ENCODE results near the gene IL23R. TPM values are rescaled to one million over a fixed set of nuclear protein-coding genes. Genes with fewer than 3 reads are reported as not detected.
A peak's percentile ranks its signal among the peaks of the same experiment; 100 is the strongest.

The IL23R gene
- total and polyA plus RNA-seq, 8 donors: 1.3 TPM; not detected in 7

DNA sequence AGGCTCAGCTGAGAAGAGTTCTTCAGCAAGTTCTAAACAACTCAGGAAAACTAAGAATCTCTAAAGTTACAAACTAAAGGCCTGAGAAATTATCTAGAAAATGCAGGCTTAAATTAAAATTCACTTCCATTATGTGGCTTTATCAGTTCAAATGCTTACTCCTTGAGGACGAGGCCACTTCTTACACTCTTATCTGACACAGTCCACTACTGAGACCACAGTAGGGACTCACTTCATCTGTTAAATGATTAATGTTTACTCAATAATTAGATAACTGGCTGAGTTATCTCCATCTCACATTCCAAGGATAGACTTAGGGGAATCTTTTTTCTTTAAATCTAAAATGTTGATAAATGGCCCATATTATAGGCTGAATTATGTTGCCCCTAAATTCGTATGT is 33.1 kb upstream of the IL23R start:
- intact Hi-C loops (cut with DNase I; ENCODE audit: low total_unique reads): loop anchor here (10.0 kb wide), 1 partner anchor 78 kb away; the partner anchor contains the start of gene SLC35D1
- no peak overlapping the region for H3K4me3 ChIP-seq

DNA sequence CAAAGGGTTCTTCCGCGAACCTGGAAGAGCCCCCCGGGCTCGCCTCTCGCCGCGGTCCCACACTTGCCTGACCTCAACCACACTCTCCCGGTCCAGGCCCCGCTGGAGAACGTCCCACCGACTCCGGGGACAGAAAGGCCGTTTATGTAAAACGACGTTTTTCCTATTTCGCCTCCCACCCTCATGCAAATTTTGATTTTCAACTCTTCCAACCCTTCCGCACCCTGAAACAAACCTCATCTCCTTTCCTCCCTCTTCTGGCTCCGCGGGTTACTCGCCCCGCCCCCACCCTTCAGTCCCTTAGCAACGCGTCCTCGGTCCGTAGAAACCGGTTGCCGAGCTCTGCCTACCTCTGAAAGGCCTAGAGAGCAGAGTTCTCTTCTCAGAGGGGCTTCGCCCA is 31.6 kb upstream of the IL23R start, which contains the start of gene C1orf141:
TSS of gene C1orf141 (minus strand) at position 276 of the 400 bp plus-strand sequence. CDS start 7,730 bp downstream, outside the sequence.
- 23 to 61% (median 36%) methylated on average over 25 to 28 of the region's 28 CpGs for WGBS, 5 donors
- TF ChIP-seq POLR2A (IDR thresholded peaks at IDR 0.05) (no peak), CTCF (IDR thresholded peaks at IDR 0.05) (no peak), POLR2AphosphoS5 (IDR thresholded peaks at IDR 0.05) (no peak), EP300 (IDR thresholded peaks at IDR 0.05) (no peak)
- intact Hi-C loops (cut with DNase I; ENCODE audit: low total_unique reads): loop anchor here (10.0 kb wide), 1 partner anchor 80 kb away; the partner anchor contains the start of gene SLC35D1
- Histone ChIP-seq H3K27me3 (no peaks in the 10 kb centered on the region), H3K4me1 (peaks cover 20 to 49% (median 26%) of the 10 kb centered on the region in 4 donors), H3K4me3 (peak within 1 kb of the TSS; percentile 31 to 33 (median 31)), H3K36me3 (no peaks in the 10 kb centered on the region), H3K9me3 (no peaks in the 10 kb centered on the region), H3K27ac (no peak within 1 kb of the TSS)
- peak in 1 of 2 donors; percentile 77 for DNase-seq

More for the DNA sequence above, 33.1 kb upstream of the IL23R start:
- TF ChIP-seq CTCF (IDR thresholded peaks at IDR 0.05): no peak
- TF ChIP-seq EP300 (IDR thresholded peaks at IDR 0.05): no peak
- TF ChIP-seq POLR2A (IDR thresholded peaks at IDR 0.05): no peak
- no peak for TF ChIP-seq POLR2AphosphoS5 (IDR thresholded peaks at IDR 0.05)
- peaks cover 11 to 37% (median 19%) of the 10 kb centered on the region in 4 donors for H3K4me1 ChIP-seq
- H3K36me3 ChIP-seq: no peaks in the 10 kb centered on the region
- no peaks in the 10 kb centered on the region for H3K9me3 ChIP-seq
- H3K27ac ChIP-seq: no peak overlapping the region
- no peaks in the 10 kb centered on the region for H3K27me3 ChIP-seq
- DNase-seq: no peak
- WGBS, 5 donors: 64 to 81% (median 71%) methylated on average over 2 of the region's 2 CpGs

DNA sequence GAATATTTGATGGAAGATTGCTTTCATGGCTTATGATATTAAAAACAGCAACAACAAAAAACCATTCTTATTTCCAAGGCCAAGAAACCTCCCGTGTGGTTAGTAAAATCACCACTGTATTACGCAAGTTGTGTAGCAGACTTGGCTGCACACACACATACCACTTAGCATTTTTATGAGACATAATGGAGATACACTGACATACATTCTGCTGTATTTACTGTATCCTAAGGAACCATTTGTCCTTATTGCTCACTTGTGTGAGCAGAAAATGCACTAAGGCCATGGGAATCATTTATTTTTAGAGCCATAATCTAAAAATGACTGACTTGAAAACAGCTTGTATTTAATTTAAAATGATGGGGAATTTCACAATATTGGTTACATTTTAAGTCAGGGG is 30.9 kb upstream of the IL23R start:
- H3K27me3 ChIP-seq: no peaks in the 10 kb centered on the region
- no peak overlapping the region for H3K4me3 ChIP-seq
- no peaks in the 10 kb centered on the region for H3K36me3 ChIP-seq
- H3K9me3 ChIP-seq: no peaks in the 10 kb centered on the region
- H3K4me1 ChIP-seq: peaks cover 23 to 54% (median 30%) of the 10 kb centered on the region in 4 donors
- WGBS, 5 donors: 48 to 65% (median 59%) methylated on average over 2 of the region's 2 CpGs
- intact Hi-C loops (cut with DNase I; ENCODE audit: low total_unique reads): loop anchor here (10.0 kb wide), 1 partner anchor 81 kb away; the partner anchor contains the start of gene SLC35D1
- H3K27ac ChIP-seq: no peak overlapping the region
- DNase-seq: peak in 1 of 2 donors; percentile 57
- no peak for TF ChIP-seq CTCF (IDR thresholded peaks at IDR 0.05)
- TF ChIP-seq POLR2A (IDR thresholded peaks at IDR 0.05): no peak
- no peak for TF ChIP-seq POLR2AphosphoS5 (IDR thresholded peaks at IDR 0.05)
- no peak for TF ChIP-seq EP300 (IDR thresholded peaks at IDR 0.05)

DNA sequence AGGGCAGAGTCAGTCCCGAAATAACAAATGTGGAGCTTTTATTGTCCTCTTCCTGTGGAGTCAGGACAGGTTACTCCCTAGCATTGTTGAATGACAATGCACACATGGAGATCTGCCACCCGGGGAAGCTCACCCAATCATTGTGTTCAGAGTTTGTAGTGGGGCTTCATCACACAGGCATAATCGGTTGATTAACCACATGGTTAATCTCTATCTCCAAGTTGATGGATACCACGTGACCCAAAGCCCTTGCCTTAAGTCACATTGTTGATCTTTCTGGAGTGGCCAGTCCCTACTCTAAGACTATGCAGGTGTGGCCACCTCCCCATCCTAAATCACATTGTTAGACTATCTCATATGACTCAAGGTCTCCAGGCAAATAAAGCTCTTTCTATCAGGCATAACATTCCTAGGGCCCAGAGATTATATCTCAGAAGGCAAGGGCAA is 28.9 kb upstream of the IL23R start:
- intact Hi-C loops (cut with DNase I; ENCODE audit: low total_unique reads): loop anchor here (10.0 kb wide), 1 partner anchor 83 kb away; the partner anchor contains the start of gene SLC35D1

More for the DNA sequence above, 28.9 kb upstream of the IL23R start:
- Histone ChIP-seq H3K27ac (peak overlapping the region in 4 of 5 donors; percentile 50 to 73 (median 68)), H3K36me3 (no peaks in the 10 kb centered on the region), H3K27me3 (no peaks in the 10 kb centered on the region), H3K4me1 (peaks cover 23 to 59% (median 33%) of the 10 kb centered on the region in 4 donors), H3K9me3 (no peaks in the 10 kb centered on the region), H3K4me3 (no peak overlapping the region)
- DNase-seq: peak in 1 of 2 donors; percentile 69
- TF ChIP-seq CTCF (IDR thresholded peaks at IDR 0.05) (no peak), POLR2AphosphoS5 (IDR thresholded peaks at IDR 0.05) (peak in 2 of 3 donors; percentile 45 to 81), POLR2A (IDR thresholded peaks at IDR 0.05) (no peak), EP300 (IDR thresholded peaks at IDR 0.05) (no peak)
- WGBS, 5 donors: 23 to 50% (median 32%) methylated on average over 4 of the region's 4 CpGs
